A673 (cell line): ENCODE measurements around the gene EBPL.

Experiments used
- EZH2 ChIP-seq: fragments of 200-600 bp; sonication (generic); IDR thresholded peaks from 2 replicates; pipeline ENCODE4 v1.6.1; 2017; ENCODE audit warnings: borderline replicate concordance, low read depth, mild to moderate bottlenecking, mixed read lengths, antibody characterized with exemption, low read length; ENCODE audit not compliant: poor library complexity, severe bottlenecking
- TF ChIP-seq, protein P1 (sequence below): fragments of 300-800, 200-600 bp; sonication (generic); conservative IDR thresholded peaks from 2 replicates; pipeline ENCODE4 v1.5.1; 2017; ENCODE audit warnings: low read depth, mild to moderate bottlenecking, antibody characterized with exemption, low read length, moderate library complexity, mixed read lengths

DNA sequence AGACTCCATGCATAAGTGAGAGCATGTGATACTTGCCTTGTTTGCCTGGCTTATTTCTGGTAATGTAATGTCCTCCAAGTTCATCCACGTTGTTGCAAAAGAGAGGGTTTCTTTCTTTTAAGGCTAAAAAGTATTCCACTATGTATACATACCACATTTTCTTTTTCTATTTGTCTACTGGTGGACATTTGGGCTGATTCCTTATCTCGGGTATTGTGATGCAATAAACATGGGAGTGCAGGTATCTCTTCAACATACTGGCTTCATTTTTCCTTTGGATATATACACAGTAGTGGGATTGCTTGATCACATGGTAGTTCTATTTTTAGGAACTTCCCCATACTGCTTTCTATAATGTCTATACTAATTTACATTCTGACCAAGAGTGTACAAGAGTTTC lies 49.6 kb upstream of the EBPL start:
- TF ChIP-seq, protein P1, sequence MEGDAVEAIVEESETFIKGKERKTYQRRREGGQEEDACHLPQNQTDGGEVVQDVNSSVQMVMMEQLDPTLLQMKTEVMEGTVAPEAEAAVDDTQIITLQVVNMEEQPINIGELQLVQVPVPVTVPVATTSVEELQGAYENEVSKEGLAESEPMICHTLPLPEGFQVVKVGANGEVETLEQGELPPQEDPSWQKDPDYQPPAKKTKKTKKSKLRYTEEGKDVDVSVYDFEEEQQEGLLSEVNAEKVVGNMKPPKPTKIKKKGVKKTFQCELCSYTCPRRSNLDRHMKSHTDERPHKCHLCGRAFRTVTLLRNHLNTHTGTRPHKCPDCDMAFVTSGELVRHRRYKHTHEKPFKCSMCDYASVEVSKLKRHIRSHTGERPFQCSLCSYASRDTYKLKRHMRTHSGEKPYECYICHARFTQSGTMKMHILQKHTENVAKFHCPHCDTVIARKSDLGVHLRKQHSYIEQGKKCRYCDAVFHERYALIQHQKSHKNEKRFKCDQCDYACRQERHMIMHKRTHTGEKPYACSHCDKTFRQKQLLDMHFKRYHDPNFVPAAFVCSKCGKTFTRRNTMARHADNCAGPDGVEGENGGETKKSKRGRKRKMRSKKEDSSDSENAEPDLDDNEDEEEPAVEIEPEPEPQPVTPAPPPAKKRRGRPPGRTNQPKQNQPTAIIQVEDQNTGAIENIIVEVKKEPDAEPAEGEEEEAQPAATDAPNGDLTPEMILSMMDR = no peak
- TF ChIP-seq EZH2 = no peak
